A549 (cell line): ENCODE results near the gene KCNIP4. TPM values are rescaled to one million over a fixed set of nuclear protein-coding genes. Genes with fewer than 3 reads are reported as not detected.

Experiments
- ATAC-seq, 2 experiments: fragments of 200-7000 bp in 1 of 2; fragments of >200 bp in 1 of 2; cut with Nextera tagmentation in 1 of 2; cut with Tn5 transposase in 1 of 2; 3 replicates each; pipeline versions ENCODE4 v1.8.0 to v1.9.1; 2018 to 2020; ENCODE audit warnings: mild to moderate bottlenecking in 1 of 2, moderate library complexity in 1 of 2
- CTCF ChIA-PET: fragments of 300-600 bp; sonication (Branson Sonifier 250); formaldehyde crosslinking; extraction: SDS; loops from one replicate; lab custom pipeline; 2021; ENCODE audit warnings: antibody characterized with exemption, inconsistent platforms; lab: Yijun Ruan, JAX
- POLR2A ChIA-PET: fragments of 350-600 bp; formaldehyde crosslinking; extraction: SDS; loops from one replicate; lab custom pipeline; 2021; ENCODE audit warnings: antibody characterized with exemption, inconsistent platforms; lab: Yijun Ruan, JAX
- DNase-seq, 2 experiments: peaks; one replicate each; pipeline versions ENCODE4 v3.0.0 to v3.0.0-alpha.2; 2011 to 2016; ENCODE audit warnings: low read depth in 1 of 2, low spot score in 1 of 2
- FAIRE-seq: peaks from 2 replicates; lab custom pipeline; 2011; peaks lifted over from hg19 to GRCh38; lab: Jason Lieb, UNC
- H3K27ac ChIP-seq, 2 experiments: fragments of >200 bp; sonication (Bioruptor Twin); formaldehyde crosslinking; 3 replicates each; pipeline ENCODE4 v1.5.1; 2016 to 2017
- H3K4me1 ChIP-seq: fragments of >200 bp; sonication (Bioruptor Twin); formaldehyde crosslinking; 3 replicates; pipeline ENCODE4 v1.6.1; 2016
- H3K4me2 ChIP-seq: fragments of >200 bp; sonication (Bioruptor Twin); formaldehyde crosslinking; 3 replicates; pipeline ENCODE4 v1.6.1; 2016
- H3K4me3 ChIP-seq: fragments of >200 bp; sonication (Bioruptor Twin); formaldehyde crosslinking; 3 replicates; pipeline ENCODE4 v1.5.1; 2016
- H3K9me3 ChIP-seq: fragments of >200 bp; sonication (Bioruptor Twin); formaldehyde crosslinking; 3 replicates; pipeline ENCODE4 v1.6.1; 2016
- ATOH8 ChIP-seq: fragments of 250-450 bp; sonication (Bioruptor Pico); IDR thresholded peaks from 2 replicates; pipeline ENCODE4 v1.5.0; 2020; ENCODE audit warnings: low read depth, mild to moderate bottlenecking, moderate library complexity
- BCL3 ChIP-seq: fragments of >200 bp; sonication (Bioruptor Twin); formaldehyde crosslinking; IDR thresholded peaks from 3 replicates; pipeline ENCODE4 v1.6.1; 2016
- BHLHE40 ChIP-seq: IDR thresholded peaks from 2 replicates; pipeline ENCODE4 v1.6.1; 2012; ENCODE audit warnings: low read depth, low read length, inconsistent platforms
- CEBPB ChIP-seq, 2 experiments: fragments of >200 bp in 1 of 2; sonication (Bioruptor Twin) in 1 of 2; formaldehyde crosslinking in 1 of 2; IDR thresholded peaks; 2 replicates each; pipeline ENCODE4 v1.6.1; 2012 to 2016
- CHD2 ChIP-seq: fragments of 150-350 bp; IDR thresholded peaks from 2 replicates; pipeline ENCODE4 v1.6.1; 2014; ENCODE audit warnings: low read length; ENCODE audit not compliant: partially characterized antibody
- EHF ChIP-seq: fragments of 250-450 bp; sonication (Bioruptor Pico); IDR thresholded peaks from 2 replicates; pipeline ENCODE4 v1.5.0; 2020; ENCODE audit warnings: mild to moderate bottlenecking
- EHMT2 ChIP-seq: fragments of 200-600 bp; sonication (generic); IDR thresholded peaks from 2 replicates; pipeline ENCODE4 v1.6.1; 2016; ENCODE audit warnings: antibody characterized with exemption, low read depth, mild to moderate bottlenecking, moderate library complexity
- HDAC2 ChIP-seq: fragments of 200-600 bp; sonication (generic); IDR thresholded peaks from 2 replicates; pipeline ENCODE4 v1.6.1; 2016
- HES2 ChIP-seq: fragments of >200 bp; sonication (Bioruptor Twin); formaldehyde crosslinking; IDR thresholded peaks from 2 replicates; pipeline ENCODE4 v1.6.1; 2016
- HEYL ChIP-seq: fragments of 250-450 bp; sonication (Bioruptor Pico); IDR thresholded peaks from 2 replicates; pipeline ENCODE4 v1.8.0; 2021; ENCODE audit warnings: mild to moderate bottlenecking, moderate library complexity
- HOXB13 ChIP-seq: fragments of 250-450 bp; sonication (Bioruptor Pico); IDR thresholded peaks from 2 replicates; pipeline ENCODE4 v1.5.0; 2020; ENCODE audit warnings: low read depth, mild to moderate bottlenecking, moderate library complexity
- HOXB5 ChIP-seq: fragments of 250-450 bp; sonication (Bioruptor Pico); IDR thresholded peaks from 2 replicates; pipeline ENCODE4 v1.5.0; 2020; ENCODE audit warnings: mild to moderate bottlenecking, moderate library complexity
- JUN ChIP-seq, 2 experiments: fragments of >200 bp; sonication (Bioruptor Twin); formaldehyde crosslinking; IDR thresholded peaks; 2 replicates in 1 of 2; 3 replicates in 1 of 2; pipeline ENCODE4 v1.6.1; 2016 to 2017
- JUNB ChIP-seq: fragments of >200 bp; sonication (Bioruptor Twin); formaldehyde crosslinking; IDR thresholded peaks from 2 replicates; pipeline ENCODE4 v1.6.1; 2016
- KDM1A ChIP-seq: fragments of 200-600 bp; sonication (generic); IDR thresholded peaks from 2 replicates; pipeline ENCODE4 v1.6.1; 2016; ENCODE audit warnings: low read depth, mild to moderate bottlenecking
- KDM5A ChIP-seq: fragments of 200-600 bp; sonication (generic); IDR thresholded peaks from 2 replicates; pipeline ENCODE4 v1.6.1; 2016; ENCODE audit warnings: antibody characterized with exemption, mild to moderate bottlenecking
- MAFK ChIP-seq: fragments of 450-650 bp; IDR thresholded peaks from 2 replicates; pipeline ENCODE4 v1.6.1; 2014; ENCODE audit not compliant: partially characterized antibody
- NFE2L2 ChIP-seq: fragments of 150-350 bp; conservative IDR thresholded peaks from 2 replicates; pipeline ENCODE4 v1.6.1; 2014; ENCODE audit warnings: low read length
- NPAS2 ChIP-seq: fragments of 250-450 bp; sonication (Bioruptor Pico); IDR thresholded peaks from 2 replicates; pipeline ENCODE4 v1.8.0; 2022; ENCODE audit warnings: mild to moderate bottlenecking, moderate library complexity, borderline replicate concordance
- PBX3 ChIP-seq: IDR thresholded peaks from 2 replicates; pipeline ENCODE4 v1.6.1; 2012
- POLR2AphosphoS2 ChIP-seq: conservative IDR thresholded peaks from 2 replicates; pipeline ENCODE4 v1.6.1; 2012; ENCODE audit warnings: low read length, improper control_type of control experiment, inconsistent platforms
- RAD21 ChIP-seq, 2 experiments: fragments of >200 bp in 1 of 2; sonication (Bioruptor Twin) in 1 of 2; formaldehyde crosslinking in 1 of 2; IDR thresholded peaks in 1 of 2; conservative IDR thresholded peaks in 1 of 2; 2 replicates in 1 of 2; 3 replicates in 1 of 2; pipeline ENCODE4 v1.6.1; 2012 to 2018; ENCODE audit warnings: inconsistent platforms in 1 of 2
- RARB ChIP-seq: fragments of 250-450 bp; sonication (Bioruptor Pico); IDR thresholded peaks from 2 replicates; pipeline ENCODE4 v1.8.0; 2021; ENCODE audit warnings: mild to moderate bottlenecking, moderate library complexity
- RCOR1 ChIP-seq: fragments of 150-350 bp; IDR thresholded peaks from 2 replicates; pipeline ENCODE4 v1.6.1; 2014; ENCODE audit warnings: antibody characterized with exemption, low read length, low read depth
- RNF2 ChIP-seq: fragments of 200-600 bp; sonication (generic); IDR thresholded peaks from 2 replicates; pipeline ENCODE4 v1.6.1; 2016; ENCODE audit warnings: low read depth, mild to moderate bottlenecking, antibody characterized with exemption, moderate library complexity, borderline replicate concordance
- SMC3 ChIP-seq: fragments of >200 bp; sonication (Bioruptor Twin); formaldehyde crosslinking; IDR thresholded peaks from 3 replicates; pipeline ENCODE4 v1.6.1; 2018; ENCODE audit warnings: inconsistent platforms
- SREBF2 ChIP-seq: fragments of 450-650 bp; IDR thresholded peaks from 2 replicates; pipeline ENCODE4 v1.6.1; 2014; ENCODE audit warnings: mild to moderate bottlenecking, moderate library complexity
- TFCP2L1 ChIP-seq: fragments of 250-450 bp; sonication (Bioruptor Pico); IDR thresholded peaks from 2 replicates; pipeline ENCODE4 v1.5.0; 2021; ENCODE audit warnings: mild to moderate bottlenecking
- USF2 ChIP-seq: fragments of 450-650 bp; IDR thresholded peaks from 2 replicates; pipeline ENCODE4 v1.6.1; 2014; ENCODE audit warnings: antibody characterized with exemption
- ZSCAN20 ChIP-seq: fragments of 250-450 bp; sonication (Bioruptor Pico); IDR thresholded peaks from 2 replicates; pipeline ENCODE4 v1.8.0; 2022; ENCODE audit warnings: mild to moderate bottlenecking, moderate library complexity
- WGBS: methylation state at CpG from one replicate; pipeline ENCODE4 v1.1.6; 2017; ENCODE audit errors: missing lambda C conversion rate; 5-methylcytosine and 5-hydroxymethylcytosine counted together
- polyA plus RNA-seq, 4 experiments: library from polyadenylated mRNA; depleted of rRNA in 3 of 4; stranded (reverse); fragments of >200 nt; fragmentation: RNase III in 1 of 4; extraction: RNeasy Plus Mini Kit Qiagen cat#74134 plus additional on column Dnase treatment in 1 of 4; gene quantifications; 2 replicates in 3 of 4; 3 replicates in 1 of 4; pipeline ENCODE4 v1.2.3, GENCODE V29; 2011 to 2017

Gene KCNIP4
- polyA plus RNA-seq, 2 of the 4 experiments (the other 2 are of a cell fraction), result not detected

GRCh38 chr4:21413807-21414370 lies 534.7 kb downstream of the KCNIP4 start:
- no peak overlapping the region for H3K27ac ChIP-seq
- no peaks in the 10 kb centered on the region for H3K4me1 ChIP-seq
- no peak overlapping the region for H3K4me2 ChIP-seq
- FAIRE-seq (no peak), DNase-seq (no peak), ATAC-seq (no peak)
- no peaks in the 10 kb centered on the region for H3K9me3 ChIP-seq
- 6% methylated on average over 5 of the region's 5 CpGs for WGBS
- ChIA-PET CTCF (no interaction called here), POLR2A (no interaction called here)
- no peak overlapping the region for H3K4me3 ChIP-seq
- TF ChIP-seq CHD2 (no peak), SREBF2 (no peak), ZSCAN20 (CRISPR knock-in tag) (no peak), TFCP2L1 (CRISPR knock-in tag) (no peak), NPAS2 (CRISPR knock-in tag) (no peak), KDM1A (no peak), JUN (IDR thresholded peaks at IDR 0.05) (no peak), CEBPB (IDR thresholded peaks at IDR 0.05) (no peak), BHLHE40 (no peak), HES2 (no peak), RCOR1 (no peak), RAD21 (conservative IDR thresholded peaks at IDR 0.05 in 1 of 2, IDR thresholded peaks at IDR 0.05 in 1 of 2) (no peak), EHMT2 (no peak), MAFK (no peak), ATOH8 (no peak), SMC3 (no peak)

- no peaks in the 10 kb centered on the region for H3K9me3 ChIP-seq
- ATAC-seq (no peak), FAIRE-seq (no peak), DNase-seq (no peak)
- CTCF ChIA-PET, result no interaction called here
- H3K4me1 ChIP-seq, result no peaks in the 10 kb centered on the region
- no peak overlapping the region for H3K4me2 ChIP-seq
- H3K27ac ChIP-seq, result no peak overlapping the region
- H3K4me3 ChIP-seq, result no peak overlapping the region
- no peak for TF ChIP-seq JUNB
- TF ChIP-seq TFCP2L1 (CRISPR knock-in tag), result no peak
- TF ChIP-seq NFE2L2, result no peak
- no peak for TF ChIP-seq USF2
- no peak for TF ChIP-seq KDM5A
- TF ChIP-seq HOXB13 (CRISPR knock-in tag), result no peak
- no peak for TF ChIP-seq PBX3
- TF ChIP-seq HDAC2, result no peak
- no peak for TF ChIP-seq HEYL (CRISPR knock-in tag)
- TF ChIP-seq POLR2AphosphoS2, result no peak
- no peak for TF ChIP-seq EHF (CRISPR knock-in tag)
- no peak for TF ChIP-seq HOXB5
- TF ChIP-seq RARB (CRISPR knock-in tag), result no peak
- no peak for TF ChIP-seq RNF2
- TF ChIP-seq BCL3, result no peak
- 4% methylated on average over 1 of the region's 1 CpG for WGBS
- POLR2A ChIA-PET, result no interaction called here
Measured at GRCh38 chr4:21411086-21411485, 537.5 kb downstream of the KCNIP4 start.
